Neural cell (in vitro differentiated cells): ENCODE results near the gene CHTF8. TPM values are rescaled to one million over a fixed set of nuclear protein-coding genes. Genes with fewer than 3 reads are reported as not detected.

ENCODE experiments used
- H2AFZ ChIP-seq: fragments of 200-600, 300-800 bp; sonication (generic), shearing (Covaris generic); 2 replicates; pipeline ENCODE4 v1.6.0; 2014; ENCODE audit warnings: low read depth, mild to moderate bottlenecking, antibody characterized with exemption, low read length, moderate library complexity
- H3F3A ChIP-seq: fragments of 200-600 bp; shearing (Covaris generic); 2 replicates; pipeline ENCODE4 v1.6.1; 2016; ENCODE audit warnings: mild to moderate bottlenecking, moderate library complexity, mixed read lengths, antibody characterized with exemption, low read length; ENCODE audit not compliant: insufficient read depth, poor library complexity, severe bottlenecking
- H3K27ac ChIP-seq: fragments of 200-600, 300-800 bp; sonication (generic), shearing (Covaris generic); 2 replicates; pipeline ENCODE4 v1.5.1; 2014; ENCODE audit warnings: mild to moderate bottlenecking, low read length, moderate library complexity
- H3K27me3 ChIP-seq: fragments of 300-800, 200-600 bp; sonication (generic), shearing (Covaris generic); 2 replicates; pipeline ENCODE4 v1.6.0; 2014; ENCODE audit warnings: mild to moderate bottlenecking, low read depth, low read length, moderate library complexity; ENCODE audit not compliant: insufficient read depth
- H3K36me3 ChIP-seq: fragments of 300-800, 200-600 bp; sonication (generic), shearing (Covaris generic); 2 replicates; pipeline ENCODE4 v1.5.1; 2014; ENCODE audit warnings: mild to moderate bottlenecking, antibody characterized with exemption, low read length, moderate library complexity; ENCODE audit not compliant: insufficient read depth
- H3K4me2 ChIP-seq: fragments of 300-800, 200-600 bp; sonication (generic), shearing (Covaris generic); 2 replicates; pipeline ENCODE4 v1.6.0; 2014; ENCODE audit warnings: mild to moderate bottlenecking, low read length
- H3K4me3 ChIP-seq: fragments of 300-800, 200-600 bp; sonication (generic), shearing (Covaris generic); 2 replicates; pipeline ENCODE4 v1.5.1; 2014; ENCODE audit warnings: mild to moderate bottlenecking, low read length, moderate library complexity
- H3K79me2 ChIP-seq: fragments of 200-600 bp; shearing (Covaris generic); replicated peaks from 2 replicates; pipeline ENCODE4 v1.6.0; 2014; ENCODE audit warnings: mild to moderate bottlenecking, low read length, moderate library complexity; ENCODE audit not compliant: insufficient read depth
- H3K9ac ChIP-seq: fragments of 300-800, 200-600 bp; sonication (generic), shearing (Covaris generic); 2 replicates; pipeline ENCODE4 v1.6.1; 2016; ENCODE audit warnings: mild to moderate bottlenecking, low read length, mixed read lengths
- H3K9me2 ChIP-seq: fragments of 200-600 bp; shearing (Covaris generic); 2 replicates; pipeline ENCODE4 v1.6.1; 2016; ENCODE audit warnings: mild to moderate bottlenecking, low read length, mixed read lengths; ENCODE audit not compliant: insufficient read depth
- H3K9me3 ChIP-seq: fragments of 200-600, 300-800 bp; sonication (generic), shearing (Covaris generic); 2 replicates; pipeline ENCODE4 v1.6.1; 2016; ENCODE audit warnings: mild to moderate bottlenecking, mixed run types, low read length, moderate library complexity, mixed read lengths
- H4K20me1 ChIP-seq: fragments of 200-600 bp; shearing (Covaris generic); 2 replicates; pipeline ENCODE4 v1.6.1; 2016; ENCODE audit warnings: mild to moderate bottlenecking, mixed run types; ENCODE audit not compliant: insufficient read depth
- EP300 ChIP-seq: fragments of 450-650 bp; conservative IDR thresholded peaks from 2 replicates; pipeline ENCODE4 v1.6.1; 2014; ENCODE audit warnings: antibody characterized with exemption, mild to moderate bottlenecking, moderate library complexity; ENCODE audit not compliant: poor library complexity, severe bottlenecking
- EZH2 ChIP-seq: fragments of 200-600, 300-800 bp; shearing (Covaris generic), sonication (generic); IDR thresholded peaks from 2 replicates; pipeline ENCODE4 v1.6.1; 2014; ENCODE audit warnings: antibody characterized with exemption, low read length, borderline replicate concordance, mild to moderate bottlenecking; ENCODE audit not compliant: insufficient read depth, poor library complexity, severe bottlenecking
- MXI1 ChIP-seq: fragments of 450-650 bp; conservative IDR thresholded peaks from 2 replicates; pipeline ENCODE4 v1.6.1; 2014; ENCODE audit warnings: antibody characterized with exemption, mild to moderate bottlenecking; ENCODE audit not compliant: poor library complexity, severe bottlenecking
- POLR2AphosphoS5 ChIP-seq: IDR thresholded peaks from 2 replicates; pipeline ENCODE4 v1.6.1; 2012
- RAD21 ChIP-seq: fragments of 450-650 bp; conservative IDR thresholded peaks from 2 replicates; pipeline ENCODE4 v1.6.1; 2014; ENCODE audit warnings: antibody characterized with exemption, mild to moderate bottlenecking, moderate library complexity
- SMC3 ChIP-seq: fragments of 450-650 bp; conservative IDR thresholded peaks from 2 replicates; pipeline ENCODE4 v1.6.1; 2014; ENCODE audit warnings: antibody characterized with exemption, mild to moderate bottlenecking, moderate library complexity; ENCODE audit not compliant: poor library complexity
- TAF1 ChIP-seq: IDR thresholded peaks from 2 replicates; pipeline ENCODE4 v1.6.1; 2012; ENCODE audit warnings: low read depth
- polyA plus RNA-seq: library from polyadenylated mRNA; depleted of rRNA; stranded (reverse); fragments of >200 nt; gene quantifications from 2 replicates; pipeline ENCODE4 v1.2.3, GENCODE V29; 2014
- TF ChIP-seq, protein P1 (sequence below): IDR thresholded peaks from 2 replicates; pipeline ENCODE4 v1.6.1; 2012; ENCODE audit warnings: borderline replicate concordance
- TF ChIP-seq, protein P2 (sequence below): fragments of 450-650 bp; IDR thresholded peaks from 2 replicates; pipeline ENCODE4 v1.5.1; 2014; ENCODE audit warnings: antibody characterized with exemption, mild to moderate bottlenecking, moderate library complexity; ENCODE audit not compliant: poor library complexity, severe bottlenecking

Gene CHTF8
- polyA plus RNA-seq, 1 donor from 2014 or later = 109 TPM

DNA sequence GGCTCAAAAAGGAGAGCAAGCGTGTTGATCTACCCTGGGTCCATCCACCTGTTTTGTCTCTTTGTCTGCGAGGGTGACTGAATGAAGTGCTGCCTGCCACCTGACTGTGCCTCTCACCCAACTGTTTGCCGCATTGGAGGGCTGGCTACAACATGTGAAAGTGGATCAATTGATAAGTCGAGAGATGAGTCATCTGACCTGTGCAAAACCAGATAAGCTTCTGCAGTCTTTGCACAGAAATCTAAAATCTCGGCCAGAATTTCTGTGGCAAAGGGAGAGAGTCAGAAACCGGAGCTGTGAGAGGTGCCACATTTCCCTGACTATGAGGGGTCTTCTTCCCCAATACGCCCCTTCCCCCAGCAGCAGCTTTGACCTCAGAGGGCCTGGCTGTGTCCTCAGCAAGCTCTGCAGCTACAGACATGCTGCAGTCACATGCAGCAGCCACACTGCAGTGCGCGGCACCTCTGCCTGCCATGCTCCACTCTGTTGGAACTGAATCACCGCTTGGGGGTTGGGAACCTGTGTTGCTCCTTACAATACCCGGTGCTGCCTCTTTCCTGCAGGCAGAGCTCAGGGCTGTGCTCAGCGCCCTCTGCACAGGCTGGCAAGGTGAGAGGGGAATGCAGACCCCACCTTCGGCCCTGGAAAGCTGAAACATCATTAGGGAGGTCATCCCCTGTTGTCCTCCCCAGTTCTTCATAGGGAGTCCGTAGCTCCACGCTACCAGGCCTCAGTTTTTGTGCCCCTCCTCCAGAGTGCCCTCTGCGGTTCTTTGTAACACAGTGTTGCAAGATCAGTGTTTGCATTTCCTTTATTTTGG lies 43.1 kb downstream of the CHTF8 start:
- TF ChIP-seq RAD21 = peak; percentile 37
- TF ChIP-seq MXI1 = peak; percentile 61
- no peak for TF ChIP-seq EZH2
- TF ChIP-seq TAF1 = no peak
- TF ChIP-seq, protein P1, sequence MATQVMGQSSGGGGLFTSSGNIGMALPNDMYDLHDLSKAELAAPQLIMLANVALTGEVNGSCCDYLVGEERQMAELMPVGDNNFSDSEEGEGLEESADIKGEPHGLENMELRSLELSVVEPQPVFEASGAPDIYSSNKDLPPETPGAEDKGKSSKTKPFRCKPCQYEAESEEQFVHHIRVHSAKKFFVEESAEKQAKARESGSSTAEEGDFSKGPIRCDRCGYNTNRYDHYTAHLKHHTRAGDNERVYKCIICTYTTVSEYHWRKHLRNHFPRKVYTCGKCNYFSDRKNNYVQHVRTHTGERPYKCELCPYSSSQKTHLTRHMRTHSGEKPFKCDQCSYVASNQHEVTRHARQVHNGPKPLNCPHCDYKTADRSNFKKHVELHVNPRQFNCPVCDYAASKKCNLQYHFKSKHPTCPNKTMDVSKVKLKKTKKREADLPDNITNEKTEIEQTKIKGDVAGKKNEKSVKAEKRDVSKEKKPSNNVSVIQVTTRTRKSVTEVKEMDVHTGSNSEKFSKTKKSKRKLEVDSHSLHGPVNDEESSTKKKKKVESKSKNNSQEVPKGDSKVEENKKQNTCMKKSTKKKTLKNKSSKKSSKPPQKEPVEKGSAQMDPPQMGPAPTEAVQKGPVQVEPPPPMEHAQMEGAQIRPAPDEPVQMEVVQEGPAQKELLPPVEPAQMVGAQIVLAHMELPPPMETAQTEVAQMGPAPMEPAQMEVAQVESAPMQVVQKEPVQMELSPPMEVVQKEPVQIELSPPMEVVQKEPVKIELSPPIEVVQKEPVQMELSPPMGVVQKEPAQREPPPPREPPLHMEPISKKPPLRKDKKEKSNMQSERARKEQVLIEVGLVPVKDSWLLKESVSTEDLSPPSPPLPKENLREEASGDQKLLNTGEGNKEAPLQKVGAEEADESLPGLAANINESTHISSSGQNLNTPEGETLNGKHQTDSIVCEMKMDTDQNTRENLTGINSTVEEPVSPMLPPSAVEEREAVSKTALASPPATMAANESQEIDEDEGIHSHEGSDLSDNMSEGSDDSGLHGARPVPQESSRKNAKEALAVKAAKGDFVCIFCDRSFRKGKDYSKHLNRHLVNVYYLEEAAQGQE = peak; percentile 27
- TF ChIP-seq POLR2AphosphoS5 = peak; percentile 31
- TF ChIP-seq, protein P2, sequence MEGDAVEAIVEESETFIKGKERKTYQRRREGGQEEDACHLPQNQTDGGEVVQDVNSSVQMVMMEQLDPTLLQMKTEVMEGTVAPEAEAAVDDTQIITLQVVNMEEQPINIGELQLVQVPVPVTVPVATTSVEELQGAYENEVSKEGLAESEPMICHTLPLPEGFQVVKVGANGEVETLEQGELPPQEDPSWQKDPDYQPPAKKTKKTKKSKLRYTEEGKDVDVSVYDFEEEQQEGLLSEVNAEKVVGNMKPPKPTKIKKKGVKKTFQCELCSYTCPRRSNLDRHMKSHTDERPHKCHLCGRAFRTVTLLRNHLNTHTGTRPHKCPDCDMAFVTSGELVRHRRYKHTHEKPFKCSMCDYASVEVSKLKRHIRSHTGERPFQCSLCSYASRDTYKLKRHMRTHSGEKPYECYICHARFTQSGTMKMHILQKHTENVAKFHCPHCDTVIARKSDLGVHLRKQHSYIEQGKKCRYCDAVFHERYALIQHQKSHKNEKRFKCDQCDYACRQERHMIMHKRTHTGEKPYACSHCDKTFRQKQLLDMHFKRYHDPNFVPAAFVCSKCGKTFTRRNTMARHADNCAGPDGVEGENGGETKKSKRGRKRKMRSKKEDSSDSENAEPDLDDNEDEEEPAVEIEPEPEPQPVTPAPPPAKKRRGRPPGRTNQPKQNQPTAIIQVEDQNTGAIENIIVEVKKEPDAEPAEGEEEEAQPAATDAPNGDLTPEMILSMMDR = peak; percentile 33
- TF ChIP-seq SMC3 = peak; percentile 47
- TF ChIP-seq EP300 = peak; percentile 21
- no peaks in the 10 kb centered on the region for H3K36me3 ChIP-seq
- peak overlapping the region; percentile 23 for H2AFZ ChIP-seq
- H3K27ac ChIP-seq = peak overlapping the region; percentile 62
- H3K79me2 ChIP-seq = no peaks in the 10 kb centered on the region
- H3K9me3 ChIP-seq = no peaks in the 10 kb centered on the region
- no peaks in the 10 kb centered on the region for H3K9me2 ChIP-seq
- H3K27me3 ChIP-seq = no peaks in the 10 kb centered on the region
- peak overlapping the region; percentile 47 for H3K9ac ChIP-seq
- no peaks in the 10 kb centered on the region for H3F3A ChIP-seq
- no peak overlapping the region for H3K4me2 ChIP-seq
- no peaks in the 10 kb centered on the region for H4K20me1 ChIP-seq
- peak overlapping the region; percentile 4 for H3K4me3 ChIP-seq

DNA sequence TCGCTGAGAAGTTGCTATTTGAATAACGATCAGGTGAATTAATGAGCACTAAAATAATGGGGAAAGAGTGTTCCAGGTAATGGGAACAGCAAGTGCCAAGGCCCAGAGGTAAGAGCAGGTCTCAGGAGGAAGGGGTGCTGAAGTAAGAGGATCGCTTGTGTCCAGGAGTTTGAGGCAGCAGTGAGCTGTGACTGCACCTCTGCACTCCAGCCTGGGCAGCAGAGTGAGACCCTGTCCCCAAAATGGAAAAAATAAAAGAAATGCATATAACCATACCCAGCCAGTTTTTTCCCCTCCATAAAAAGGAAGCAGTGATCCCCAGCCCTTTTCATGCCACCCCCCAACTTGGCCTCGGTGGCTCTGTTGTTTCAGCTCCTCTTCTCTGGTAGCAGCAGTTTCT lies 43.7 kb downstream of the CHTF8 start:
- Histone ChIP-seq H3K27me3 (no peaks in the 10 kb centered on the region), H3K9ac (peak overlapping the region; percentile 47), H3K4me2 (no peak overlapping the region), H4K20me1 (no peaks in the 10 kb centered on the region), H3K9me2 (no peaks in the 10 kb centered on the region), H2AFZ (peak overlapping the region; percentile 23), H3K9me3 (no peaks in the 10 kb centered on the region), H3K27ac (peak overlapping the region; percentile 62), H3F3A (no peaks in the 10 kb centered on the region), H3K36me3 (no peaks in the 10 kb centered on the region), H3K79me2 (no peaks in the 10 kb centered on the region), H3K4me3 (no peak overlapping the region)
- TF ChIP-seq TAF1 (no peak), SMC3 (no peak), RAD21 (no peak), EP300 (no peak), POLR2AphosphoS5 (no peak), MXI1 (no peak), EZH2 (no peak)
- TF ChIP-seq, protein P2 = no peak
- TF ChIP-seq, protein P1 = no peak
